ENCODE measurements around the gene METTL3. TPM values are rescaled to one million over a fixed set of nuclear protein-coding genes. Genes with fewer than 3 reads are reported as not detected.
A peak's percentile ranks its signal among the peaks of the same experiment; 100 is the strongest.

The METTL3 gene
- total RNA-seq, 1 experiment from 2014 or later, result 46.7 TPM

DNA sequence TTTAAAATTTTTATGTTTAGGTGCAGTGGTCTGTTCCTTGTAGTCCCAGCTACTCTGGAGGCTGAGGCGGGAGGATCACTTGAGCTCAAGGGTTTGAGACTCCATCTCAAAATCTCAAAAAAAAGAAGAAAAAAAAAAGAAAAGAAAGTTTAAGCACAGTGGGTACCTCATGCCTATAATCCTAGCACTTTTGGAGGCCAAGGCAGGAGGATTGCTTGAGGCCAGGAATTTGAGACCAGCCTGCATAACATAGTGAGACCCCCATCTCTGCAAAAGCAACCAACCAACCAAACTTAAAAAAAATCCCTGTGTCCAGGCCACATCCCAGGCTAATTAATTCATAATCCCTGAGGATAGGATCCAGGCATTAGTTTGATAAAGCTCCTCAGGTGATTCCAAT is 18.4 kb upstream of the METTL3 start:
- CTCF ChIA-PET, result interaction anchor here (0.9 to 2.3 kb wide), 4 partner anchors 28 to 463 kb away, joined by 3 to 11 read pairs (median 4); no protein-coding TSS in a partner anchor

DNA sequence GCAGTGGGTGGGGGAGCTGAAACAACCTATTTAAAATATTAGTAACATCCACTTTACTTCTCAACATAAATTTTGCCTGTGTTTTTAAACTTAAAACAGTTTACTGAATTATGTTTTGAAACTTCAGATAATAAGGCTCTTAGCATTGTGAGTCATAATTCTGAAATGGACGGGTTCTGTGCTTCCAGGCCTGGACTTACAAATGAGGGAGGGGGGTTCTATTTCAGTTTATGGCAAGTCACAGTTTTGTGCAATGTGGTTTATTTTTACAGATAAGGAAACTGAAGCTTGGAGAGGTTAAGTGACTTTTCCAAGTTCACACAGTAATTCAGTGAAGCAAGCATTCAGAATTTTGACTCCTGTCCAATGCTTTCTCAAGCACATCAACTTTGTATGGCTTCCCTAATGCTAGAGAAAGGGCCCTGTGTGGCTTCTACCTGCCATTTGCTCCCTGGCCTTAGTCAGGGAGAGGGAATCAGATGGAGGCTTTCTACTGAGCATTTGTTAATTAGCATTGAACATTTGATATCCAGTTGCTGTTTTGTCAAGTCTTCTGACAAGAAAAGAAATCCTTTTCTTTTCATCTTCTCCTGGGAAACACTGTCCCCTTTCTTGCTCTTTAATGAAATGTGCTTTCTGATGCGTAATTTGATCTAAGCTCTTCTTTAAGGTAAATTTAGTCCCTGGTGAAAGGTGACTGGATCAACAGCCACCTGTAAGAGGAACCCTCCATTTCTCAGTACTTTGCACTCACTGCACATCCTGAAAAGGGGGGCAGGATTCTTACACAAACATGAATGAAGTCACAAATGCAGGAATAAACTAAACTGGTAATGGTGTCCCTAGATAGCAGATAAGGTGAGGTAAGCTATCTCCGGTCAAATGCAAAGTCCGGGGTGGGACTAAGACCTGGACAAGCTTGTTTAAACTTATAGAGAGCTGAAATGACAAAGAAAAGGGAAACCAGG is 17.5 kb upstream of the METTL3 start:
- no peak for DNase-seq (ENCODE audit: unreplicated experiment)
- ChIA-PET POLR2A (interaction anchor here (1.2 kb wide), 2 partner anchors 18 to 73 kb away, joined by 3 to 5 read pairs; partner anchors contain the start of genes CHD8 and METTL3), CTCF (interaction anchor here (0.9 to 2.3 kb wide), 4 partner anchors 29 to 462 kb away, joined by 3 to 11 read pairs (median 4); no protein-coding TSS in a partner anchor)
- no peaks in the 10 kb centered on the region for H3K36me3 Mint-ChIP-seq (ENCODE audit: insufficient read depth, unreplicated experiment)
- TF ChIP-seq, protein P1, sequence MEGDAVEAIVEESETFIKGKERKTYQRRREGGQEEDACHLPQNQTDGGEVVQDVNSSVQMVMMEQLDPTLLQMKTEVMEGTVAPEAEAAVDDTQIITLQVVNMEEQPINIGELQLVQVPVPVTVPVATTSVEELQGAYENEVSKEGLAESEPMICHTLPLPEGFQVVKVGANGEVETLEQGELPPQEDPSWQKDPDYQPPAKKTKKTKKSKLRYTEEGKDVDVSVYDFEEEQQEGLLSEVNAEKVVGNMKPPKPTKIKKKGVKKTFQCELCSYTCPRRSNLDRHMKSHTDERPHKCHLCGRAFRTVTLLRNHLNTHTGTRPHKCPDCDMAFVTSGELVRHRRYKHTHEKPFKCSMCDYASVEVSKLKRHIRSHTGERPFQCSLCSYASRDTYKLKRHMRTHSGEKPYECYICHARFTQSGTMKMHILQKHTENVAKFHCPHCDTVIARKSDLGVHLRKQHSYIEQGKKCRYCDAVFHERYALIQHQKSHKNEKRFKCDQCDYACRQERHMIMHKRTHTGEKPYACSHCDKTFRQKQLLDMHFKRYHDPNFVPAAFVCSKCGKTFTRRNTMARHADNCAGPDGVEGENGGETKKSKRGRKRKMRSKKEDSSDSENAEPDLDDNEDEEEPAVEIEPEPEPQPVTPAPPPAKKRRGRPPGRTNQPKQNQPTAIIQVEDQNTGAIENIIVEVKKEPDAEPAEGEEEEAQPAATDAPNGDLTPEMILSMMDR (IDR thresholded peaks at IDR 0.05; ENCODE audit: unreplicated experiment), result no peak
- no peaks in the 10 kb centered on the region for H3K4me1 Mint-ChIP-seq (ENCODE audit: insufficient read depth, unreplicated experiment)
- no TSS peak for BruUV-seq (replicated peaks)
- no peak overlapping the region for H3K4me3 Mint-ChIP-seq (ENCODE audit: unreplicated experiment)
- no peak overlapping the region for H3K27ac Mint-ChIP-seq (ENCODE audit: low read depth, unreplicated experiment)
- intact Hi-C loops (cut with micrococcal nuclease), result no loop called here
- H3K9me3 Mint-ChIP-seq (ENCODE audit: unreplicated experiment), result no peaks in the 10 kb centered on the region
- H3K27me3 Mint-ChIP-seq (ENCODE audit: insufficient read depth, unreplicated experiment), result peaks cover 22% of the 10 kb centered on the region

More for the DNA sequence above, 18.4 kb upstream of the METTL3 start:
- Mint-ChIP-seq H3K9me3 (ENCODE audit: unreplicated experiment) (no peaks in the 10 kb centered on the region), H3K27me3 (ENCODE audit: insufficient read depth, unreplicated experiment) (peaks cover 29% of the 10 kb centered on the region), H3K27ac (ENCODE audit: low read depth, unreplicated experiment) (no peak overlapping the region), H3K4me3 (ENCODE audit: unreplicated experiment) (no peak overlapping the region), H3K36me3 (ENCODE audit: insufficient read depth, unreplicated experiment) (no peaks in the 10 kb centered on the region), H3K4me1 (ENCODE audit: insufficient read depth, unreplicated experiment) (no peaks in the 10 kb centered on the region)
- intact Hi-C loops (cut with micrococcal nuclease), result no loop called here
- POLR2A ChIA-PET, result interaction anchor here (0.6 to 1.2 kb wide), 2 partner anchors 19 to 38 kb away, joined by 3 to 5 read pairs; partner anchors contain the start of gene METTL3
- DNase-seq (ENCODE audit: unreplicated experiment), result no peak
- TF ChIP-seq, protein P1 (IDR thresholded peaks at IDR 0.05; ENCODE audit: unreplicated experiment), result no peak
- BruUV-seq (replicated peaks), result no TSS peak

DNA sequence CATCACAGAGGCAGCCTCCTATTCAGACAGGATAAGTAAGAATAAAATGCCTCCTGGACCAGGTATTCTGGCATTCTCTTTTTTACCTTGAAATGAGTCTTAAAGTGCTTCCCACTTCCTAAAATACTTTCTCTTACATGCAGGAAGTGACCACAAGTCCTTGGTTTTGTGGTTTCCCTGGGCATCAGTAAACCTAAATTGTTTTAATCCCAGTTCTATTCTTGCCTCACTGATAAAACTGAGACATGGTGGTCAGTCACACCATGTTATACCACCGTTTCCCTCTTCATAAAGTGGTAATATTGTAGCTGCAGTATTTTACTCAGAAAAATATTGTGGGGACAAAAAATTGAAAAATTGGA is 16.2 kb upstream of the METTL3 start:
- ChIA-PET POLR2A (no interaction called here), CTCF (interaction anchor here (0.5 to 2.5 kb wide), 3 partner anchors 29 to 221 kb away, joined by 3 to 12 read pairs (median 3); partner anchors contain the start of gene TOX4)
- Mint-ChIP-seq H3K36me3 (ENCODE audit: insufficient read depth, unreplicated experiment) (no peaks in the 10 kb centered on the region), H3K9me3 (ENCODE audit: unreplicated experiment) (no peaks in the 10 kb centered on the region), H3K27ac (ENCODE audit: low read depth, unreplicated experiment) (no peak overlapping the region), H3K4me1 (ENCODE audit: insufficient read depth, unreplicated experiment) (no peaks in the 10 kb centered on the region), H3K27me3 (ENCODE audit: insufficient read depth, unreplicated experiment) (peaks cover 23% of the 10 kb centered on the region), H3K4me3 (ENCODE audit: unreplicated experiment) (peak overlapping the region; percentile 33)
- no peak for DNase-seq (ENCODE audit: unreplicated experiment)
- TF ChIP-seq, protein P1 (IDR thresholded peaks at IDR 0.05; ENCODE audit: unreplicated experiment), result no peak
- no TSS peak for BruUV-seq (replicated peaks)
- intact Hi-C loops (cut with micrococcal nuclease), result no loop called here

DNA sequence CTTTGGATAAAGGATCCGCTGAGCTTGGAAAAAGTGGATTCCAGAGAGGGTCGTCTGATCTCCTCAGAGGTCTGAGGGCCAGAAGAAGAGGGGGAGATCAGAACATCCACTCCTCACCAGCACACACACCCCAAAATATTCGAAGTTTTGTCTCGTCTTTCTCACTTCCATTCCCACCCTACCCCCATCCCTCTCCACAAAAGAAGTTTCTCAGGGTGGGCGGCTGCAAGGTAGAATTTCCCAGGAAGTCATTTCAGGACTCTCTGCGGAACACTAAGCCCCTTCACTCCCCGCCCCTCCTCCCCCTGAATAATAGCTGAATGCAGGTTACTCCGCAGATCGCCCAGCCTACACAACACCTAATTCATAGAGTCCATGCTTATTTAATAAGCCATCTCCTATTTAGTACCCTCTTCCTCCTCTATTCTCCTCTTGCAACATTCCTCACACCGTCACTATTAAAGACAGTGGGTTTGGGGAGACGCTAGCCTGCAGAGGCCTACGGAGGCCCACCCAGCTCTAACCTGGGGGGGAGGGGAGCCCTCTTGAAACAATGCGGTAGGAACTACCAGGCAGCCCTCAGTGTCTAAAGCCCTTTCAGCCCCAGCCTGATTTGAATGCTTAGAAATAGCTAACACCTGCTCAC is 15.7 kb upstream of the METTL3 start:
- peaks cover 23% of the 10 kb centered on the region for H3K27me3 Mint-ChIP-seq (ENCODE audit: insufficient read depth, unreplicated experiment)
- H3K9me3 Mint-ChIP-seq (ENCODE audit: unreplicated experiment), result no peaks in the 10 kb centered on the region
- POLR2A ChIA-PET, result interaction anchor here (1.6 to 2.2 kb wide), 2 partner anchors 14 to 15 kb away, joined by 6 to 12 read pairs; partner anchors contain the start of gene METTL3
- H3K4me3 Mint-ChIP-seq (ENCODE audit: unreplicated experiment), result peak overlapping the region; percentile 33
- no TSS peak for BruUV-seq (replicated peaks)
- no peak for DNase-seq (ENCODE audit: unreplicated experiment)
- CTCF ChIA-PET, result interaction anchor here (0.5 to 2.5 kb wide), 4 partner anchors 16 to 222 kb away, joined by 3 to 12 read pairs (median 4); partner anchors contain the start of genes METTL3 and TOX4
- TF ChIP-seq, protein P1 (IDR thresholded peaks at IDR 0.05; ENCODE audit: unreplicated experiment), result no peak
- H3K27ac Mint-ChIP-seq (ENCODE audit: low read depth, unreplicated experiment), result no peak overlapping the region
- no peaks in the 10 kb centered on the region for H3K4me1 Mint-ChIP-seq (ENCODE audit: insufficient read depth, unreplicated experiment)
- no peaks in the 10 kb centered on the region for H3K36me3 Mint-ChIP-seq (ENCODE audit: insufficient read depth, unreplicated experiment)
- intact Hi-C loops (cut with micrococcal nuclease), result no loop called here

All from MCF 10A (cell line).